Vagina (tissue), 2 donors: ENCODE measurements around the gene ARID1A. TPM values are rescaled to one million over a fixed set of nuclear protein-coding genes. Genes with fewer than 3 reads are reported as not detected.
"Not testable (repeated sequence)": the region's sequence is repeated elsewhere in the genome, so short reads cannot be mapped to it uniquely, and the experiment has no call there.

Experiments used
- DNase-seq, 2 donors: peaks; one replicate each; pipeline ENCODE4 v3.0.0-alpha.2; 2017; ENCODE audit errors: extremely low spot score in 2 of 2
- H3K27ac ChIP-seq: fragments of 200-600 bp; sonication (generic); one replicate; pipeline ENCODE4 v1.5.1; 2019
- H3K27me3 ChIP-seq: fragments of 200-600 bp; sonication (generic); one replicate; pipeline ENCODE4 v1.5.1; 2019
- H3K36me3 ChIP-seq, 2 donors: fragments of 200-600 bp; sonication (generic); one replicate each; pipeline ENCODE4 v1.5.1; 2017 to 2019
- H3K4me1 ChIP-seq: fragments of 200-600 bp; sonication (generic); one replicate; pipeline ENCODE4 v1.5.1; 2019
- H3K4me3 ChIP-seq, 2 donors: fragments of 200-600 bp; sonication (generic); 1 replicate in 1 of 2; 2 replicates in 1 of 2; pipeline ENCODE4 v1.5.1; 2016 to 2019
- H3K9me3 ChIP-seq: fragments of 200-600 bp; sonication (generic); one replicate; pipeline ENCODE4 v1.5.1; 2019
- POLR2A ChIP-seq, 2 donors: fragments of 450-650 bp; IDR thresholded peaks; one replicate each; pipeline ENCODE4 v1.6.1; 2017; ENCODE audit warnings: antibody characterized with exemption in 2 of 2, mild to moderate bottlenecking in 2 of 2, moderate library complexity in 2 of 2
- POLR2AphosphoS5 ChIP-seq, 2 donors: sonication (generic); formaldehyde crosslinking; IDR thresholded peaks; one replicate each; pipeline ENCODE4 v1.9.0; 2017; ENCODE audit warnings: antibody characterized with exemption in 2 of 2, mild to moderate bottlenecking in 2 of 2, low read depth in 1 of 2; ENCODE audit not compliant: insufficient read depth in 1 of 2
- intact Hi-C: fragments of 100-400 bp; cut with DNase I; formaldehyde crosslinking; loops from one replicate; pipeline ENCODE4 v1.15.1; 2023
- total RNA-seq: library from RNA; depleted of rRNA; stranded (reverse); fragments of >200 nt; gene quantifications from one replicate; pipeline ENCODE4 v1.2.3, GENCODE V29; 2016
- TF ChIP-seq, protein P1 (sequence below), 3 experiments: fragments of 450-650 bp in 2 of 3; fragments of 200-600 bp in 1 of 3; sonication (generic) in 1 of 3; IDR thresholded peaks; one replicate each; pipeline ENCODE4 v1.5.1; 2017 to 2019; ENCODE audit warnings: antibody characterized with exemption in 3 of 3, mild to moderate bottlenecking in 2 of 3, moderate library complexity in 2 of 3

The ARID1A gene
- total RNA-seq, 1 donor from 2014 or later: 91.6 TPM

DNA sequence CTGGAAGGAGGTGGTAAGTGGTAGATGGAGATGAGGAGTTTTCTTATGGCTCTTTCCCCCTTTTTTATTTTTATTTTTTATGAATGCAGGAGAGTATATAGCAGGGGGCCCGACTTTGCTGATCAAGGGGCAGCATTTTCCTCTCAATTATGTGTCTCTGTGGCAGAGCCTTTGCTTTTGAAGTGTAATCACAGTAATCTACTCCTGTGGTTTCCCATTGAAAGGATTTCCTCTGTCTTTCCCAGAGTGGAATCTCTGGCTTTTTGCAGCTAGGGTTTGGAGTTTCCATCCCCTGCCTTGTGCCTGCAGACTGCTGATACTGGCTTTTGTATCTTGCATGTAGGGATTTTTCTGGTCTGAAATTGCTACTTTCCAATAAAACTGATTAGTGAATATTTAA is 29.1 kb downstream of the ARID1A start:
- H3K27me3 ChIP-seq: no peaks in the 10 kb centered on the region
- H3K27ac ChIP-seq: no peak overlapping the region
- H3K36me3 ChIP-seq: peaks cover 0 to 4% of the 10 kb centered on the region in 2 donors
- no peak for DNase-seq
- peaks cover 92% of the 10 kb centered on the region for H3K4me1 ChIP-seq
- intact Hi-C loops: no loop called here
- no peak overlapping the region for H3K4me3 ChIP-seq
- H3K9me3 ChIP-seq: no peaks in the 10 kb centered on the region
- TF ChIP-seq, protein P1, sequence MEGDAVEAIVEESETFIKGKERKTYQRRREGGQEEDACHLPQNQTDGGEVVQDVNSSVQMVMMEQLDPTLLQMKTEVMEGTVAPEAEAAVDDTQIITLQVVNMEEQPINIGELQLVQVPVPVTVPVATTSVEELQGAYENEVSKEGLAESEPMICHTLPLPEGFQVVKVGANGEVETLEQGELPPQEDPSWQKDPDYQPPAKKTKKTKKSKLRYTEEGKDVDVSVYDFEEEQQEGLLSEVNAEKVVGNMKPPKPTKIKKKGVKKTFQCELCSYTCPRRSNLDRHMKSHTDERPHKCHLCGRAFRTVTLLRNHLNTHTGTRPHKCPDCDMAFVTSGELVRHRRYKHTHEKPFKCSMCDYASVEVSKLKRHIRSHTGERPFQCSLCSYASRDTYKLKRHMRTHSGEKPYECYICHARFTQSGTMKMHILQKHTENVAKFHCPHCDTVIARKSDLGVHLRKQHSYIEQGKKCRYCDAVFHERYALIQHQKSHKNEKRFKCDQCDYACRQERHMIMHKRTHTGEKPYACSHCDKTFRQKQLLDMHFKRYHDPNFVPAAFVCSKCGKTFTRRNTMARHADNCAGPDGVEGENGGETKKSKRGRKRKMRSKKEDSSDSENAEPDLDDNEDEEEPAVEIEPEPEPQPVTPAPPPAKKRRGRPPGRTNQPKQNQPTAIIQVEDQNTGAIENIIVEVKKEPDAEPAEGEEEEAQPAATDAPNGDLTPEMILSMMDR (IDR thresholded peaks at IDR 0.05): no peak

DNA sequence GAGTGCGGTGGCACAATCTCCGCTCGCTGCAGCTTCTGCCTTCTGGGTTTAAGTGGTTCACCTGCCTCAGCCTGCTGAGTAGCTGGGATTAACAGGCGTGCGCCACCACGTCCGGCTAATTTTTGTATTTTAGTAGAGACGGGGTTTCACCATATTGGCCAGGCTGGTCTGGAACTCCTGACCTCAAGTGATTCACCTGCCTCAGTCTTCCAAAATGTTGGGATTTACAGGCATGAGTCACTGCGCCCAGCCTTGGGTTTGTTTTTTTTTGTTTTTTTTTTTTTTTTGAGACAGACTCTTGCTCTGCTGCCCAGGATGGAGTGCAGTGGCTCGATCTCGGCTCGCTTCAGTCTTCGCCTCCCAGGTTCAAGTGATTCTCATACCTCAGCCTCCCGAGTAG is 30.1 kb downstream of the ARID1A start:
- H3K27me3 ChIP-seq, intact Hi-C loops, H3K4me3 ChIP-seq, H3K9me3 ChIP-seq, DNase-seq, H3K27ac ChIP-seq: not testable (repeated sequence)
- H3K4me1 ChIP-seq: peaks cover 88% of the 10 kb centered on the region
- H3K36me3 ChIP-seq: peaks cover 0 to 14% of the 10 kb centered on the region in 2 donors

GRCh38 chr1:26726784-26727183 is 31.0 kb downstream of the ARID1A start:
- Histone ChIP-seq H3K27me3 (no peaks in the 10 kb centered on the region), H3K4me3 (no peak overlapping the region), H3K36me3 (peaks cover 6 to 23% of the 10 kb centered on the region in 2 donors), H3K27ac (no peak overlapping the region), H3K4me1 (peaks cover 79% of the 10 kb centered on the region), H3K9me3 (no peaks in the 10 kb centered on the region)
- TF ChIP-seq, protein P1 (IDR thresholded peaks at IDR 0.05): no peak
- TF ChIP-seq POLR2AphosphoS5 (IDR thresholded peaks at IDR 0.05; ENCODE audit: insufficient read depth in 1 of 2, low read depth in 1 of 2) (no peak), POLR2A (IDR thresholded peaks at IDR 0.05) (no peak)
- no peak for DNase-seq
- intact Hi-C loops: no loop called here

DNA sequence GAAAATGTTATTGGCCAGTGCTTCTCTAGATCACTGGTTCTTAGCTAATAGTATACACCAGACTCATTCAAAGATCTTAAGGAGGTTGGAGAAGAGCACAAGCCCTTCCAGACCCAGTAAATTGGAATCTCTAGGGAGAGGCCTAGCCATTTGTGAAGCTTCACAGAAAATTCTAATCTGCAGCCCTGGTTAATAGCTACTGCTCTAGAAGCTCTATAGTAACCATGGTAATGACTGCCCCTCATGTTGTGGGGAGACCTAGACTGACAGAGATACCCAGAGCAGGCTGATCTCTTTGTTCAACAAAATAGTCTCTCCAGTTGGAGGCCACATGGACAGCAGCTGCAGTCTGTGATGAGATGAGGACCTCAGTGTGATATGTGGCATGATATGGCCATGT is 31.7 kb downstream of the ARID1A start:
- intact Hi-C loops: no loop called here
- Histone ChIP-seq H3K4me1 (peaks cover 72% of the 10 kb centered on the region), H3K27me3 (no peaks in the 10 kb centered on the region), H3K36me3 (peaks cover 7 to 30% of the 10 kb centered on the region in 2 donors), H3K4me3 (no peak overlapping the region), H3K9me3 (no peaks in the 10 kb centered on the region), H3K27ac (no peak overlapping the region)
- DNase-seq: no peak
- TF ChIP-seq, protein P1 (IDR thresholded peaks at IDR 0.05): no peak
- no peak for TF ChIP-seq POLR2A (IDR thresholded peaks at IDR 0.05)
- no peak for TF ChIP-seq POLR2AphosphoS5 (IDR thresholded peaks at IDR 0.05; ENCODE audit: insufficient read depth in 1 of 2, low read depth in 1 of 2)

DNA sequence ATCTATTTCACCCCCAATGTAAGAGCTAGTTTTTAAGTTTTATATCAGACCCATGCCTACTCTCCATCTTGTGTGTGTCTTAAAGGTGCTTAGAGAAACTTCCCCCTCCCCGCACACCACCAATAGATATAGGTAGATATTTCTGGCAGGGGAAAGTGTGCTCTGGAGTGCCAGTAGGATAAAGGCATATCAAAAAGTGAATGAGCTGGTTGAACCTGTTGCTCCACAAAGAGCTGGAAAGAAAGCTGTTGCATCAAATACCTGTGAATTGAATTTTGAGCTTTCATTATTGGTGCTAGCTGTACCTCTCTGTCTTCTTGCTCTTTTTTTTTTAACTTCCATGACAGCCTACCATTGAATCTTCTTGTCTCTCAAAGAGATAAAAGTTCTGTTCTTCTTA is 32.8 kb downstream of the ARID1A start:
- Histone ChIP-seq H3K27ac (no peak overlapping the region), H3K9me3 (no peaks in the 10 kb centered on the region), H3K4me1 (peaks cover 65% of the 10 kb centered on the region), H3K27me3 (no peaks in the 10 kb centered on the region), H3K4me3 (no peak overlapping the region), H3K36me3 (peaks cover 7 to 41% of the 10 kb centered on the region in 2 donors)
- intact Hi-C loops: no loop called here
- TF ChIP-seq POLR2A (IDR thresholded peaks at IDR 0.05) (no peak), POLR2AphosphoS5 (IDR thresholded peaks at IDR 0.05; ENCODE audit: insufficient read depth in 1 of 2, low read depth in 1 of 2) (peak in 1 of 2 donors; percentile 51)
- TF ChIP-seq, protein P1 (IDR thresholded peaks at IDR 0.05): no peak
- DNase-seq: no peak

DNA sequence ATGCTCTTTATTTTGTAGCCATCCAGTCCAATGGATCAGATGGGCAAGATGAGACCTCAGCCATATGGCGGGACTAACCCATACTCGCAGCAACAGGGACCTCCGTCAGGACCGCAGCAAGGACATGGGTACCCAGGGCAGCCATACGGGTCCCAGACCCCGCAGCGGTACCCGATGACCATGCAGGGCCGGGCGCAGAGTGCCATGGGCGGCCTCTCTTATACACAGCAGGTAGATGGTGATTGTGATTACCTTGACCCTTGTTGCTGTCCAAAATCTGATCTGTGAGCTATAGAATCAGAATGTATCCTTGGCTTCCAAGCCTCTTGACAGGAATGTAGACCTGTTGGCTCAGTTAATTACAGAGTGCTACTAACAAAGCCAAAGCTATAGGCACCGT is 33.8 kb downstream of the ARID1A start:
- Histone ChIP-seq H3K4me3 (no peak overlapping the region), H3K9me3 (no peaks in the 10 kb centered on the region), H3K27ac (no peak overlapping the region), H3K27me3 (no peaks in the 10 kb centered on the region), H3K4me1 (peaks cover 65% of the 10 kb centered on the region), H3K36me3 (peaks cover 7 to 45% of the 10 kb centered on the region in 2 donors)
- TF ChIP-seq POLR2A (IDR thresholded peaks at IDR 0.05) (no peak), POLR2AphosphoS5 (IDR thresholded peaks at IDR 0.05; ENCODE audit: insufficient read depth in 1 of 2, low read depth in 1 of 2) (no peak)
- TF ChIP-seq, protein P1 (IDR thresholded peaks at IDR 0.05): no peak
- intact Hi-C loops: no loop called here
- no peak for DNase-seq
